HG03457 (cell line): ENCODE results near the gene PARP14.
"Not testable (repeated sequence)": the region's sequence is repeated elsewhere in the genome, so short reads cannot be mapped to it uniquely, and the experiment has no call there.

ENCODE experiments used
- ATAC-seq: cut with Tn5 transposase; IDR thresholded peaks from one replicate; pipeline ENCODE4 v1.9.1; 2021; ENCODE audit warnings: moderate number of reproducible peaks; ENCODE audit not compliant: unreplicated experiment

PARP14 gene

DNA sequence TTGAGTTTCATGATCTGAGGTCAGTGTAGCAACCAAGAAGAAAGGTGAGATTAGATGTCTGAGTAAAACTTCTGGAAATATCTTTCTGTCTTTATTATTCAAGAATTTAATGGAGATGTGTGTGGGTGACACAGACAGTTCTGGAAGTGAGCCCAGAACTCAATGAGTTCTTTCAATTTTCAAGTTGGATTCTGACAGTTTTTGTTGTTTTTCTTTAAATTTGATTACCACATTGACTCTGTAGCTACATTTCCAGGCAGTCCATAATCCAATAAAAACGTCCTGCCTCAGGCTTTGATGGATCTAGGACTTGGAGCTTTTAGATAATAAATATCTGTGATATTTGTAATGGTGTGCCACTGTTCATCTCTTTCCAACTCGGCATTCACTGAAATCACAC, 3.9 kb upstream of the PARP14 start:
- no peak for ATAC-seq

DNA sequence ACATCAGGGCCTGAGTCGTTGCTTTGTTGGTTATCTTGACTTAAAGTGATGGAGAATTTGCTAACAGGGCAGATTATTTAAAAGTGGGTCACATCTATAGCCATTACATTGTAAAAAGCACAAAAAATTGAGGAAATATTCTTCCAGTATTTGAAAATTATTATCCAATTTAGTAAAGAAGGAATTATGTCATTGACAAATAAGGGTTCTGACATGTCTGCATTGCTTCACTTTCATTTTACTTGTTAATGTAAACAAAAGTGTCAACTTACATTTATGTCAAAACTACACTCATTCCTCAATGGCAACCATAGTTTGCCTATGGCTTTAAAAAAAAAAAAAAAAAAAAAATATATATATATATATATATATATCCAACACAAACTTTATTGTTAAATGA, 3.4 kb upstream of the PARP14 start:
- no peak for ATAC-seq

DNA sequence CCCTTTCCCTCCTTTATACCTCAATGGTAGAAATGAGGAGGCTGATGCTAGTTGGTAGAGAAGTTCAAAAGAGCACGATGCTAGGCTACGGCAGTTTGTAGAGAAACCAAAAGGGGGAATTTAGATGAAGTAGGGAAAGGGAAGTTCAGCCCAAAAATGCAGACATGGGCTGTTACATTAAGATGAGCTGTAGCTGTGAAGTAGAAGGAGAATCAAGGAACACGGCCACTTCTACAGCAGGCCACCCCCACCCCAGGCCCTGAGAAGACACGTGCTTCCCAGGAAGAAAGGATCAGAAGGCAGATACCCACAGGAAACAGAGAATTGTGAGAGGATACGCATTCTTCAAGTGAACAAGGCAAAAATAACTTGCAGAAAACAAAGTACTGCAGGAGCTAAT, 2.1 kb upstream of the PARP14 start:
- ATAC-seq: no peak

DNA sequence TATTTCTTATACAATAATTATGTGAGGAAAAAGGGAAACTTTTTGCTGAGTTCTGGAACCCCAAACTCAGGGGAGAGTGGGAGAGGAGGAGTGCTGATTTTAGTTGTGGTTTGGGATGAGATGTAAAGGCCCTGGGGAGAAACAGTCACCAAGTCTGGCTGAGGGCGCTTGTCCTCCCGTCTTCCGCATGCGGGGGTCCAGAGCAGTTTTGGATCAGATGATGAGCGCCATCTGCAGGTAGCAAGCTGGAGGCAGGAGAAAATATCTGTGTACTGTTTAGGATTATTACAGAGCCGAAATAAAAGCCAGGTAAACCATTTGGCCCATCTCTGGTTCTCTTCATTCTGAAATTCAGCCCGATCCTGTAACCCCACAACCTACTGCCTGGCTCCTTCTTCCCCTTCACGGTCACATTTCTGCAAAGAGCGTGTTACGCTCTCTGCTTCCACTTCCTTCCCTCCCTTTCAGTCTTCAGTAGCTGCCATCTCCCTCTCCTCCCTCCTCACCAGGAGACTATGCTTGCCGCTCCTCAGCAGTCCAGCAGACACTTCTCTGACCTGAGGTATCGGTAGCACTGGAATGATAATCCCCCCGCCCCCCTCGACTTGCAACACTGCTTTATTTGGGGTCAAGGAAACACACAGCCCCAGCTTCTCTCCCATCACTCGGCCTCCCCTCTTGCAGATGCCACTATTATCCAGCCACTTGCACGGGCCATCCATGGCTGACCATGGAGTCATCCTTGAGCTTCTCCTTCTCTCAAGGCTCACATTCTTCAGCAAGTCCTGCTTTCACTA, 1.4 kb upstream of the PARP14 start:
- no peak for ATAC-seq

DNA sequence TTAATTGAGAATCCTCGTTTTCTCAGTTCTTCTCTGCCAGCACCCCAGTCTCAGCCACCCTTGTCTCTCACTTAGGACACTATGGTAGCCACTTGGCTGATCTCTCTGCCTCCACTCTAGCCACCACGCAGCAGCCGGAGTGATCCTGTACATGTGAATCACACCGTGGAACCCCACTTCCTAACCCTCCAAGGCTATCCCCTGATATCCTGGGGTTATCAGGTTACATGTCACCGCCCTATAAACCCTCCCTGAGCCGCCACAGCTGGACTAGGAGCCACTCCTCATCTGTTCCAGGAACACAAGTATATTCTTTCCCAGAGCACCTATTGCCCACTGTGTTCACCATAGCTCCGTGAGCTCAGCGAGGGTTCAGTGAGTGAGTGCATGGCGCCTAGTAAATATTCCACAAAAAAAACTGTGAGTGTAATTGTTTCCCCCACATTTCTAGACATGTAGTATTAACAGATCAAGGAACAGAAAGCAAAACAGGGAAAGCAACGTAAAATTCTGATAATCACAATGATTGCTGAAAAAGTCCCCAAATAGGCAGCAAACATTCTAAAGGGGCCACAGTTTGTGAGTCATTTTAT, 661 bp upstream of the PARP14 start:
- peak; percentile 1 for ATAC-seq

DNA sequence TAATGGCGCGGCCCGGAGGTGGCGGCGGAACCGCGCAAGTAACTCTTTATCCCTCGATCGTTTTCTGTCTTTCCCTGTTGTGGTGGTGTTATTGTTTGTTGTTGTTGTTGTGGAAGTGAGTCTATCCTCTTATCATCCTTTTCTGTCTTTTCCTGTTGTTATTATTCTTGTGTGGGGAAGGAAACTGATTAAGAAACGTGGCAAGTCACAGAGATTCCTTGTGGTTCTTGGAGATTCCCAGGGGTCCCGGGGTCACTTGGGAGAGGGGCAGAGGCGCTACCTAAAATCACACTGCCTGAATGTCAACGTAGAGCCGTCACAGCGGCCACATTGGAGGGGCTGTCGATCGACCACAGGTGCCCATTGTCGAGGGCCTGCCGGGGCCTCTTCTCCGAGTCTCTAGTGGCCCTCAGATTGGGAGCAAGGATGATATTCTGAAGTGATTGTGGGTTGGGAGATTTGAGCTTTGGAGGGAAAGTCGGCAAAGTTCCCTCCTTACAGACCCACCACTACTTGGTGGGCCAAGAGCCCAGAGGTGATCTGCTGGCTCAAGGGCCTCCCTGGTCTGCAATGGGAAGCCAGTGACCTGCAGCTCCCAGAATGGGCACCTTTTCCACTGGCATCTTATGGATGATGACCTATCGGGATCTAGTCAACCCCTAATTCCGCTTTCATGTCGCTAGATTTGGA, 790 bp downstream of the PARP14 start:
- ATAC-seq: no peak

DNA sequence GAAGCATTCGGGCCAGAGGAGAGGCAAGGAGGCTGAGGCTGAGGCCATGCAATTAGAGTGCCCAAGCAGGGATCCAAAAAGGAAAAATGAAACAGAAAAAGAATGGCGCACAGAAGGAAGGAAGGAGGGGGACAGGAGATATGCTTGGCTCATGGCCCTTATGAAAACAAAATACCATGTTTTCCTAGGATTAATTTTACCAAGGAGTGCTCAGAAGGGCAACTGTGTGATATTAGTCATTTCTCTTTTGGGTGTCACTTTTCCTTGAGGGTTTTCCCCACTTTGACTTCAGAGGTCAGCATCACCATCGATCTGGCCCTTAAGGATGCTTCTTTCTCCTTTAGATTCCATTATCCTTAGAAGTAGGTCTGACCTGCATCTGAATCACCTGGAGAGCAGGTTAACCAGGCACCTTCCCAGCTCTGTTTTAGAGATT, 1.4 kb downstream of the PARP14 start:
- no peak for ATAC-seq

DNA sequence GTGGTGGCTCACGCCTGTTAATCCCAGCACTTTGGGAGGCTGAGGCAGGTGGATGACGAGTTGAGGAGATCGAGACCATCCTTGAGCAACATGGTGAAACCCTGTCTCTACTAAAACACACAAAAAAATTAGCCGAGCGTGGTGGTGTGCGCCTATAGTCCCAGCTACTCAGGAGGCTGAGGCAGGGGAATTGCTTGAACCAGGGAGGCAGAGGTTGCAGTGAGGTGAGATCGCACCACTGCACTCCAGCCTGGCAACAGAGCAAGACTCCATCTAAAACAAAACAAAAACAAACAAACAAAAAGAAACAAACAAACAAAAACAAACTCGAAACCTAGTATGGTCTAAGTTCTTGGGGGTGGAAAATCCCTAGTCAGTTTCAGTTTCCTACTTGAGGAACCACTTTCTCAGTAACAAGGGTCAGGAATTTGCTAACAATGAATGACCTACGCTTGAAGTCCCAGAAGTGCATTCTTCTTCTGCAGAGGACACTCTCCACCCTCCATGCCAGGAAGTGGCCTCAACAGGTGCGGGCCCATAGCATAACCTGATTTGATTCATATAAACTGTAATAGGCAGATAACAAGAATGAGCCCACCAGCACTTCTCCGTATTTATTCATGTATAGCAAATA, 2.3 kb downstream of the PARP14 start:
- not testable (repeated sequence) for ATAC-seq

DNA sequence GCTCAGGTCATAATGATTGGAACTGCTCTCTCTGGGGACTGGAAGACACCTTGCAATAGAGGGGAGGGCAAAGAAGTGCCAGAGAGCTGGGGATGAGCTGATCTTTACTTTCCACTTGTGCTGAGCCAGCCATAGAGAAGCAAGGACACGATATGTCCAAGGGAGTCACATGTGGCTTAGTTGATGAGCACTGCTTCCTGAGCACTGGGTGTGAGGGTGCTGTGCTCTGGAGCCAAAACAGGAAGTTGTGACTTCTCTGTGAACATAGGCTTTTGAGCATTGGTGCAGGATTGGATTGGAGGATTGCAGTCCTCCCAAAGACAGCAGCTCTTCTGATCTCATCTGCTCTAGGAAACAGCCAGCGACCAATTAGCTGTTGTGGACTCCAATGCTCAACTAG, 6.7 kb downstream of the PARP14 start:
- no peak for ATAC-seq

DNA sequence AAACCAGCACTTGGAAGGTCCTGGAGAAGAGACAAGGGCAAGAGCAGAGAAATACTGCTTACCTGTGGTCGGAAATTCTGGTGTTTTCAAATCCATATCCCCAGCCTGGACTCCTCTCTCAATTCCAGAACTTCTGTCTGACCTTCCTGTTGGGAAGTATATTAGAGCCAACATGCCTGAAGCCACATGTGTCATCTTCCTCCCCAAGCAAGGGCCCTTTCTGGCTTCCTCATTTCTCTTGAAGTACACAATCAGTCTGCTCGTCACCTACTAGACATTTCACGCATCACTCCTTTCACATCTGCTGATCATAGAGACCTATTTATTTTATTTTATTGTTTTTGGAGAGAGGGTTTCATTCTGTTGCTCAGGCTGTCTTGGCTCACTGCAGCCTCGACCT, 8.4 kb downstream of the PARP14 start:
- ATAC-seq: no peak

DNA sequence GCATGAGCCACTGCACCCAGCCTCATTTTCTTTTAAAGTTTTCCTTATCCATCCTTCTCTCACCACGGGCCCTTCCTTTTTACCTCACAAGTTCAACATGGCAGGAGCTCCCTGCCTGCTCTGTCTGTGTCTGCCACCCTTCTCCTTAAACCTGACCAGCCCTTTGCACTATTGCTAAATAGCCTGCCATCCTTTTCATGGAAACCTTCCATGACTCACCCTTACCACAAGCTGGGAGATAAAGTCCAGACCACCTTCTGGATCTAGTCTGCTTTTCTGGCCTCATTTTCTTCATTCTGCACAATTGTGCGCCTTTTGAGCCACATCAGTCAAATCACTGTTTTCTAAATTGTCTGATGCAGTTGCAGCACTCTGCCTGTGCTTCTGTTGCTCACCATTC, 8.9 kb downstream of the PARP14 start:
- ATAC-seq: no peak

DNA sequence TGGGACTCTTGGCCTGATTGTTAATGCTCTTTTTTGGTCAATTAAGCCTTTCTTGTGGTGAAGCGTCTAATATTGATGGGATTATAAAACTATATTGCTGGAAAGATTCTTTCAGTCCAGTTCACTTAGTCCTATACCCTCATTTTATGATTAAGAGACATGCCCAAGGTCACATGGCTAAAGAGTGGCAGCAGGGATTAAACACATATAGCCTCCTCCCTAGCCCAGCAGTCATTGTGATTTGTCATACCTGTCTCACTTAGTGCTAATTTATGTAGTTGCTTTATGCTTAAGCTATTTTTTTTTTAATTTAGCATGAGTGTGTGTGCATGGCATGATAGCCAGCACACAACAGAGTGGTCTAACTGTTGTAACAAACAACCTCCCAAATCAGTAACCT, 9.5 kb downstream of the PARP14 start:
- no peak for ATAC-seq

DNA sequence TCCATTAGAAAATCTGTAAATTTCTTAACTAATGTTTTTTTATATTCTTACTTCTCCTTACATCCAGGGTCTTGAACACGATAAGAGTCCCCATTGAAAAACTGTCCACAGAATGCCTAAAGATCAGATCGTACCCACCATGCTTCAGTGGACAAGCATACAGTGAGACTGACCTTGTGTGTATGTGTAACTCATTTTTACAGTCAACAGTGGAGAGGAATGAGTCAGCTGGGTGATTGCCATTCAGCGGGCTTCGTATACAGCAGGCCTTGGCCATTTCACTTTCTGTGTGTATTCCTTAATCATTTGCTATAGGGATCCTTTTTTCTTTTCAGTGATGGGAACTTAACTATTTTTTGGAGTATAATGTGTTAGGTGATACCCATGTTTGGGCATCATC, 10.6 kb downstream of the PARP14 start:
- ATAC-seq: peak; percentile 46

DNA sequence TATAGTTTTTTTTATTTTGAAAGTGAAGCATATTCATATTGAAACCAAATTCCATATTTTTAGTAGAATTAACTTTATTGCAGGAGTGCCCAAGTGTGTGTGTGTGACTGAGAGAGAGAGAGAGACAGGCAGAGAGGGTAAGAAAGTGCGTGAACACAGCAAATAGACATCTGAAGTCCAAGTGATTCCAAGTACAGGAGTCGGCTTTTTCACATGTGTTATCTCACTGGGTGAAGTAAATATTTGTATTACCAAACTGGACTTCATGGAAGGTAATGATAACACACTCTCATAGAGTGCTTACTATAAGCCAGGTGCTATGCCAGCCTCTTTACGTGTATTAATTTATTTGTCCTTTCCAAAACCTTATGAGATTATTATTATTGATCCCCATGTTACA, 12.0 kb downstream of the PARP14 start:
- ATAC-seq: no peak

DNA sequence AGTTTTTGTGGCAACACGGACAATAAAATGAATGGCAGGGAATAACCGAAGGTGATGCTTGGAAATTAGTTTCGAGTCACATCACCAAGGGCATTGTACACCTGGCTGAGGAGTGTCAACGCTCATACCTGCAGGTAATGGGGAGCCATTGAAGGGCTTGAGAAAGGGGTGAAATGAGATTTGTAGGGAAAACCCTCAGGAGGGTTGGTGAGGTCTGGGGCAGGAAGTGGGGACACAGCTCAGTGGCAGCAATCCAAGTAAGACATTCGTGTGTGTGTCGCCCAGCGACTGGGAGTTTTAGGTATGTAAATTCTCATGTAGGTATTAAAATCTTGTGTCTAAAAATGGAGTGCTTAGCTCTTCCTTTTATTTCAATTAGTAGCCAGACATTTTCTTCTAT, 14.3 kb downstream of the PARP14 start:
- no peak for ATAC-seq

DNA sequence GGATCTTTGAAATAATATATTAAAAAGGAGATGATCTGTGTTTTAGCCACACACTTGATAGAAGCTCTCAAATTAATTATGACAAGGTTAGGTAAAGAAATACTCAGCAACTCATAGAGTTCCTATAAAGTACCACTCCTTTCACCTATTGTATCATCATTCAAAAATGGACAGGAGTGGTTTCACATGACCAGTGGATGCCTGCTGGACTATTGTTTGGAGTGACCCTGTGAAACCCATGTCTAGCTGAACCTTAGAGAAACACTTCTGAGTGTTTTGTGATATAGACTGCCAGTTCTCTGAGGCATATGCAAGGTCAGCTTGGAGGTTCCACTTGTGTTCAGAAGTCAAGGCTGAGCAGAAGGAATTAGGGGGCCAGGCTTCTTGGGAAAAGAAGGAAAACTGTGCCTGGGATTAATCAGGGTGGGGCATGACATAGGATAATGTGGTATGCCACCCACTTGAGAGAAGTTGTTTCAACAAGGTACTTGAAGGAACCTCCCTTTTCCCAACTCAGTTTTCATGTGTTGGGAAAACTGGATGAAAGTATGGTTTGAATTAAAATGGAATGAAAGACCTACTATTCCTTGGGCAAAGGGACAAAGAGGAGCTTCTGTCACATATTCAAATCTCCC, 15.4 kb downstream of the PARP14 start:
- ATAC-seq: no peak

DNA sequence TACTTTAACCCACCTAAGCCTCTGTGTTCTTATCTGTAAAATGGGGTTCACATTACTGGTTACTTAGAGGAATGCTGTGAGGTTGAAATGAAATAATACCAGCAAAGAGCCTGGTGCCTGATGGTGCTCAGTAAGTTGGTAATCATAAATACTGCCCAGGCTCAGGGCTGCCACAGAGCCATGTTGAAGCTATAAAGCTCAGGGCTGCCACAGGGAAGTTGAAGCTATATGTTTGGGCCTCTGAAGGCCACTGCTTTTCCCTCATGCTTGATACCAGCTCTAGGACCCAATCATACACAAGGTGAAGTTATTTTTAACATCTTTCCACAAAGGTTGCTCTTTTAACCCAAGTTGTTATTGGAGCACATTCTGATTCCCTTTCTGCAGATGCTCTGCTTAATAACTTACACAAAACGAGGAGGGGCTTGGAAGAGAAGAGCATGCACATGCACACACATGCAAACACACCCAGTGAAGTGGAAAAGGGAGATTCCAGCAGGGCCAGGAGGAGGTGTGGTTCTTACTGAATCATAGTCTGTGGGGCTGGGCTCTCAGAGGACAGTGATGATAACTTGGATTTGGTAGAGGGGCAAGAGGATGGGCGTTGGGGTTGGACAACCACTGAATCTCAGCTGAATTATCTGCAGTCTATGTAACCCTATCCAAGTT, 17.4 kb downstream of the PARP14 start:
- ATAC-seq: peak; percentile 74

DNA sequence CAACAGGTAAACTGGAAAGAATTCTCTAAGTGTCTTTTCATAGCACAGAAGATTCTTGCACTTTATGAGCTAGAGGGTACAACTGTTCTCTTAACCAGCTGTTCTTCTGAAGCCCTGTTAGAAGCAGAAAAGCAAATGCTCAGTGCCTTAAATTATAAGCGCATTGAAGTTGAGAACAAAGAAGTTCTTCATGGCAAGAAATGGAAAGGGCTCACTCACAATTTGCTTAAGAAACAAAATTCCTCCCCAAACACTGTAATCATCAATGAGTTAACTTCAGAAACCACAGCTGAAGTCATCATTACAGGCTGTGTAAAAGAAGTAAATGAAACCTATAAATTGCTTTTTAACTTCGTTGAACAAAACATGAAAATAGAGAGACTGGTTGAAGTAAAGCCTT, 19.6 kb downstream of the PARP14 start:
- no peak for ATAC-seq

DNA sequence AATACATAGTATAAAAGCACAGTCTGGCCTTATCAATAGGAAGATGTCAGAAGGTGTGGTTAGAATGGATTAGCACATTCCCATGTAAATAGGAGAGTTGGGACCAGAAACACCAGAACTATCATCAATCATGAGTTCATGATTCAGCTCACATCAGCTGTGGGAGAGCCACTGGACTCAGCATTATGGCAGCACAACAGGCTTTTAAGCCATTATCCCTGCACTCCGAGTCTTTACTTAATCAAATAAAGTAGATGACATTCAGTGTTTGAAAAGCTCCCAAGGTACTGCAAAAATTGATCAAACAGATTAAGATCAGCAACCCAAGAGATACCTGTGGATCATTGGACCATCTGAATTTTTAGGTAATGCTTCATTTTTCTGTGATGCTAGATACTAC, 24.7 kb downstream of the PARP14 start:
- no peak for ATAC-seq

DNA sequence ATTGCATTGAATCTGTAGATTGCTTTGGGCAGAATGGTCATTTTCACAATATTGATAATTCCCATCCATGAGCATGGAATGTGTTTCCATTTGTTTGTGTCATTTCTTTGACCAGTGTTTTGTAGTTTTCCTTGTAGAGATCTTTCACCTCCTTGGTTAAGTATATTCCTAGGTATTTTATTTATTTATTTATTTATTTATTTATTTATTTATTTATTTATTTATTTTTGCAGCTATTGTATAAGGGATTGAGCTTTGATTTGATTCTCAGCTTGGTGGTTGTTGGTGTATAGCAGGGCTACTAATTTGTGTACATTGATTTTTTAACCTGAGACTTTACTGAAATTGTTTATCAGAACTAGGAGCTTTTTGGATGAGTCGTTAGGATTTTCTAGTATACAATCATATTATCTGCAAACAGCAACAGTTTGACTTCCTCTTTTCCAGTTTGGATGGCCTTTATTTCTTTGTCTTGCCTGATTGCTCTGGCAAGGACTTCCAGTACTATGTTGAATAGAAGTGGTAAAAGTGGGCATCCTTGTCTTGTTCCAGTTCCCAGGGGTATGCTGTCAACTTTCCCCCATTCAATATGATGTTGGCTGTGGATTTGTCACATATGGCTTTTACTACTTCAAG, 30.1 kb downstream of the PARP14 start:
- not testable (repeated sequence) for ATAC-seq
